Uterus (tissue), 4 donors: ENCODE results near the gene PPP1R9A. TPM values are rescaled to one million over a fixed set of nuclear protein-coding genes. Genes with fewer than 3 reads are reported as not detected.

Experiments used
- DNase-seq, 2 donors: peaks; one replicate each; pipeline ENCODE4 v3.0.0-alpha.2; 2019 to 2020
- H3K27ac ChIP-seq, 2 donors: fragments of 200-600 bp; sonication (generic); 1 replicate in 1 of 2; 2 replicates in 1 of 2; pipeline ENCODE4 v1.5.1; 2016 to 2018
- H3K27me3 ChIP-seq, 2 donors: fragments of 200-600 bp; sonication (generic); one replicate each; pipeline ENCODE4 v1.5.1; 2018 to 2019; ENCODE audit warnings: control low read depth in 1 of 2
- H3K36me3 ChIP-seq, 2 donors: fragments of 200-600 bp; sonication (generic); one replicate each; pipeline ENCODE4 v1.5.1; 2019; ENCODE audit warnings: control low read depth in 1 of 2
- H3K4me1 ChIP-seq, 2 donors: fragments of 200-600 bp; sonication (generic); one replicate each; pipeline ENCODE4 v1.5.1; 2018 to 2019; ENCODE audit warnings: control low read depth in 1 of 2
- H3K4me3 ChIP-seq, 2 donors: fragments of 200-600 bp; sonication (generic); 1 replicate in 1 of 2; 2 replicates in 1 of 2; pipeline ENCODE4 v1.5.1; 2018 to 2019; ENCODE audit warnings: mild to moderate bottlenecking in 1 of 2
- H3K9me3 ChIP-seq, 2 donors: fragments of 200-600 bp; sonication (generic); one replicate each; pipeline ENCODE4 v1.5.1; 2019; ENCODE audit warnings: control low read depth in 1 of 2
- CTCF ChIP-seq, 4 experiments: fragments of 200-600 bp in 2 of 4; fragments of 450-650 bp in 2 of 4; sonication (generic) in 2 of 4; IDR thresholded peaks; one replicate each; pipeline ENCODE4 v1.5.1; 2016 to 2019; ENCODE audit warnings: antibody characterized with exemption in 4 of 4, mild to moderate bottlenecking in 2 of 4, moderate library complexity in 1 of 4
- POLR2A ChIP-seq, 2 donors: fragments of 450-650 bp; IDR thresholded peaks; one replicate each; pipeline ENCODE4 v1.6.1; 2016; ENCODE audit warnings: antibody characterized with exemption in 2 of 2, mild to moderate bottlenecking in 1 of 2, moderate library complexity in 1 of 2
- intact Hi-C: fragments of 100-400 bp; cut with DNase I; formaldehyde crosslinking; loops from one replicate; pipeline ENCODE4 v1.15.1; 2023; ENCODE audit warnings: low total_unique reads
- total RNA-seq, 4 donors: library from RNA; depleted of rRNA in 3 of 4; stranded (reverse); fragments of >200 nt in 3 of 4; gene quantifications; one replicate each; pipeline versions ENCODE4 v1.1.0 to v1.2.4, GENCODE V29; 2014 to 2023
- donor health status: DM: yes; HTN: yes; CAD: no.

The PPP1R9A gene
- total RNA-seq, 4 donors from 2014 or later, result 5.3 to 39.6 (median 15.0) TPM

- H3K27ac ChIP-seq, result no peak overlapping the region
- no peaks in the 10 kb centered on the region for H3K27me3 ChIP-seq
- intact Hi-C loops, result no loop called here
- H3K36me3 ChIP-seq, result no peaks in the 10 kb centered on the region
- no peak for DNase-seq
- H3K4me3 ChIP-seq, result no peak overlapping the region
- no peaks in the 10 kb centered on the region for H3K4me1 ChIP-seq
- H3K9me3 ChIP-seq, result no peaks in the 10 kb centered on the region
- TF ChIP-seq POLR2A (IDR thresholded peaks at IDR 0.05) (no peak), CTCF (IDR thresholded peaks at IDR 0.05) (no peak)
Measured at GRCh38 chr7:95220328-95220727, 312.9 kb downstream of the PPP1R9A start.

GRCh38 chr7:95225301-95225700 lies 317.9 kb downstream of the PPP1R9A start:
- Histone ChIP-seq H3K4me1 (no peaks in the 10 kb centered on the region), H3K27me3 (no peaks in the 10 kb centered on the region)
- intact Hi-C loops, result no loop called here

GRCh38 chr7:95229301-95229700 lies 321.9 kb downstream of the PPP1R9A start:
- no peak overlapping the region for H3K4me3 ChIP-seq
- intact Hi-C loops, result no loop called here
- no peak for TF ChIP-seq CTCF (IDR thresholded peaks at IDR 0.05)
- no peak for TF ChIP-seq POLR2A (IDR thresholded peaks at IDR 0.05)
- H3K27me3 ChIP-seq, result no peaks in the 10 kb centered on the region
- no peak overlapping the region for H3K27ac ChIP-seq
- H3K36me3 ChIP-seq, result no peaks in the 10 kb centered on the region
- no peaks in the 10 kb centered on the region for H3K9me3 ChIP-seq
- H3K4me1 ChIP-seq, result no peaks in the 10 kb centered on the region
- no peak for DNase-seq

More at GRCh38 chr7:95225301-95225700, 317.9 kb downstream of the PPP1R9A start:
- Histone ChIP-seq H3K36me3 (no peaks in the 10 kb centered on the region), H3K27ac (no peak overlapping the region), H3K9me3 (no peaks in the 10 kb centered on the region), H3K4me3 (no peak overlapping the region)
- no peak for TF ChIP-seq CTCF (IDR thresholded peaks at IDR 0.05)
- TF ChIP-seq POLR2A (IDR thresholded peaks at IDR 0.05), result no peak
- DNase-seq, result no peak

- no peak overlapping the region for H3K4me3 ChIP-seq
Measured at GRCh38 chr7:95238252-95238943, 331.0 kb downstream of the PPP1R9A start.

More at GRCh38 chr7:95238252-95238943, 331.0 kb downstream of the PPP1R9A start:
- no peak for TF ChIP-seq POLR2A (IDR thresholded peaks at IDR 0.05)
- TF ChIP-seq CTCF (IDR thresholded peaks at IDR 0.05), result no peak
- DNase-seq, result no peak
- Histone ChIP-seq H3K4me1 (no peaks in the 10 kb centered on the region), H3K27ac (no peak overlapping the region), H3K36me3 (no peaks in the 10 kb centered on the region), H3K27me3 (no peaks in the 10 kb centered on the region), H3K9me3 (no peaks in the 10 kb centered on the region)
- intact Hi-C loops, result no loop called here
